Measurements from ENCODE around the gene BMP7. TPM values are rescaled to one million over a fixed set of nuclear protein-coding genes. Genes with fewer than 3 reads are reported as not detected.

BMP7 gene
- total RNA-seq, 3 donors from 2014 or later: 1.7 to 2.8 (median 2.0) TPM

GRCh38 chr20:57186192-57186591 is 80.2 kb downstream of the BMP7 start:
- TF ChIP-seq CTCF (IDR thresholded peaks at IDR 0.05): no peak
- H3K36me3 ChIP-seq (ENCODE audit: low read depth): no peaks in the 10 kb centered on the region
- intact Hi-C loops (cut with DNase I, micrococcal nuclease): no loop called here
- H3K4me1 ChIP-seq (ENCODE audit: low read depth): no peaks in the 10 kb centered on the region
- H3K9me3 ChIP-seq: no peaks in the 10 kb centered on the region
- H3K4me3 ChIP-seq: no peak overlapping the region
- DNase-seq (no peak), ATAC-seq (no peak)

GRCh38 chr20:57185188-57185743 is 81.2 kb downstream of the BMP7 start:
- no peak for TF ChIP-seq CTCF (IDR thresholded peaks at IDR 0.05)
- Histone ChIP-seq H3K9me3 (no peaks in the 10 kb centered on the region), H3K4me3 (no peak overlapping the region), H3K4me1 (ENCODE audit: low read depth) (no peaks in the 10 kb centered on the region), H3K36me3 (ENCODE audit: low read depth) (no peaks in the 10 kb centered on the region)
- intact Hi-C loops (cut with DNase I, micrococcal nuclease): no loop called here
- DNase-seq (no peak), ATAC-seq (no peak)

GRCh38 chr20:57183457-57184009 is 82.9 kb downstream of the BMP7 start:
- H3K4me3 ChIP-seq: no peak overlapping the region
- intact Hi-C loops (cut with DNase I, micrococcal nuclease): no loop called here
- no peak for TF ChIP-seq CTCF (IDR thresholded peaks at IDR 0.05)
- DNase-seq: no peak
- H3K36me3 ChIP-seq (ENCODE audit: low read depth): no peaks in the 10 kb centered on the region
- ATAC-seq: no peak
- no peaks in the 10 kb centered on the region for H3K4me1 ChIP-seq (ENCODE audit: low read depth)
- H3K9me3 ChIP-seq: no peaks in the 10 kb centered on the region

GRCh38 chr20:57181639-57182038 is 84.8 kb downstream of the BMP7 start:
- TF ChIP-seq CTCF (IDR thresholded peaks at IDR 0.05): no peak
- DNase-seq (no peak), ATAC-seq (no peak)
- H3K36me3 ChIP-seq (ENCODE audit: low read depth): no peaks in the 10 kb centered on the region
- H3K4me1 ChIP-seq (ENCODE audit: low read depth): no peaks in the 10 kb centered on the region
- intact Hi-C loops (cut with DNase I, micrococcal nuclease): no loop called here
- no peak overlapping the region for H3K4me3 ChIP-seq
- no peaks in the 10 kb centered on the region for H3K9me3 ChIP-seq

- Histone ChIP-seq H3K4me3 (no peak overlapping the region), H3K9me3 (no peaks in the 10 kb centered on the region), H3K36me3 (ENCODE audit: low read depth) (no peaks in the 10 kb centered on the region), H3K4me1 (ENCODE audit: low read depth) (no peaks in the 10 kb centered on the region)
- intact Hi-C loops (cut with DNase I, micrococcal nuclease): no loop called here
- ATAC-seq: no peak
- no peak for TF ChIP-seq CTCF (IDR thresholded peaks at IDR 0.05)
- DNase-seq: no peak
Observed at GRCh38 chr20:57180954-57181353, 85.5 kb downstream of the BMP7 start.

GRCh38 chr20:57180387-57180786 is 86.1 kb downstream of the BMP7 start:
- no peak for ATAC-seq
- intact Hi-C loops (cut with DNase I, micrococcal nuclease): no loop called here
- no peak overlapping the region for H3K4me3 ChIP-seq

More at GRCh38 chr20:57180387-57180786, 86.1 kb downstream of the BMP7 start:
- no peaks in the 10 kb centered on the region for H3K36me3 ChIP-seq (ENCODE audit: low read depth)
- no peaks in the 10 kb centered on the region for H3K4me1 ChIP-seq (ENCODE audit: low read depth)
- no peaks in the 10 kb centered on the region for H3K9me3 ChIP-seq
- no peak for DNase-seq
- no peak for TF ChIP-seq CTCF (IDR thresholded peaks at IDR 0.05)

All from mucosa of descending colon (tissue), 3 donors.